Ovary (tissue), 3 donors: ENCODE results near the gene SF1.

Source experiments
- CTCF ChIP-seq, 3 donors: fragments of 450-650 bp in 2 of 3; fragments of 200-600 bp in 1 of 3; IDR thresholded peaks; one replicate each; pipeline versions ENCODE4 v1.5.1 to v1.8.0; 2016 to 2022; ENCODE audit warnings: antibody characterized with exemption in 3 of 3, mild to moderate bottlenecking in 1 of 3
- POLR2A ChIP-seq: fragments of 450-650 bp; IDR thresholded peaks from one replicate; pipeline ENCODE4 v1.6.1; 2017; ENCODE audit warnings: antibody characterized with exemption, mild to moderate bottlenecking, moderate library complexity
- donor health status: DM: no; HTN: no; CAD: no.

DNA sequence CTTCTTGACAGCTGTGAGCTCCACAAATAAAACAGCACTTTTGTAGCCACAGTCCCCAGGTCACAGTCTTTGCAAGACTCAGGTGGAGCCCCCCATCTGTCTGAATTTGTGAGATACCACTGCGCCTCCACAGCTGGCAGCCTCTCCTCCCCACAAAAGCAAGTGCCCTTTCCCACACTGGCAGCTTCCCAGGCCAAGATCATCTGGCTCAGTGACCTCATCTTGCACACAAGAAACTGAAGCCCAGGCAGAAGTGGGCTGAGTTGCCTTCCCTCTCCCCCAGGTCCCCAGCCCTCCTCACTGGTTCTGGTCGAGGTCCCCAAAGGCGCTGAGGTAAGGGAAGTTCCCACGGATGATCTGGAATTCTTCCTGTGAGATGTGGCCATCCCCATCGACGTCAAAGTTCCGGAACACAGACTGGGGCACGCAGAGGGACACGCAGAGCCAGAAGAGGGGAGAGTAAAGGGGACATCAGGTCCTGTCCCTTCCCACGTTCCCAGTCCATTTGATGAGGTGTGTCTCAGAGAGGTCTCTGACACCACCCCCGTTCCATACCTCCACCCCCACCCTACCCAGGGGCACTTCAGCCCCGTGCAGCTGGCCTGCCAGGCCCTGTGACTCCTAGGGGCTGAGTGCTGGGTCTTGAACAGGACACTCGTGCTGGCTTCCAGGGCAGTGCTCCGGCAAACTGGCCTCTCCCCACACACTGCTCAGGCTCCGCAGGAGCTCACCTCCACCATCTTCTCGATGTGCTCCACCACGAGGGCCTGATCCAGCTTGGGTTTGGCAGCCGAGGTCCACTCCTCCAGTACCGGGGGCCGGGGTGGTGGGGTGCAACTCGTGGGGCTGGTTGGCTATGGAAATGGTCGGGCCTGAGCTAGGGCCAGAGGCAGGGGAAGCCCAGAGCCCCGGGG is 43.3 kb downstream of the SF1 start:
- TF ChIP-seq CTCF (IDR thresholded peaks at IDR 0.05) (no peak), POLR2A (no peak)
